Activated CD4-positive, alpha-beta memory T cell treated with anti-CD3 and anti-CD28 coated beads for 36 hours (primary cell): ENCODE measurements around the gene KIF3C. TPM values are rescaled to one million over a fixed set of nuclear protein-coding genes. Genes with fewer than 3 reads are reported as not detected.
"Not testable (repeated sequence)": the region's sequence is repeated elsewhere in the genome, so short reads cannot be mapped to it uniquely, and the experiment has no call there.

ENCODE experiments used
- CTCF ChIA-PET: fragments of 350-600 bp; sonication (Branson Sonifier 250); formaldehyde crosslinking; loops from one replicate; lab custom pipeline; 2021; ENCODE audit warnings: antibody characterized with exemption, inconsistent platforms; lab: Charles Lee
- POLR2A ChIA-PET: fragments of 350-600 bp; sonication (Branson Sonifier 250); formaldehyde crosslinking; loops from one replicate; lab custom pipeline; 2021; ENCODE audit warnings: antibody characterized with exemption; lab: Charles Lee
- DNase-seq: peaks from one replicate; pipeline ENCODE4 v3.0.0-alpha.2; 2020
- H3K27ac Mint-ChIP-seq: one replicate; pipeline ENCODE4 v1.8.0; 2021; ENCODE audit warnings: mixed read lengths
- H3K27me3 Mint-ChIP-seq: one replicate; pipeline ENCODE4 v1.8.0; 2021; ENCODE audit warnings: mixed read lengths
- H3K36me3 Mint-ChIP-seq: one replicate; pipeline ENCODE4 v1.8.0; 2021; ENCODE audit warnings: mixed read lengths
- H3K4me1 Mint-ChIP-seq: one replicate; pipeline ENCODE4 v1.8.0; 2021; ENCODE audit warnings: low read depth, mixed read lengths
- H3K4me3 Mint-ChIP-seq: one replicate; pipeline ENCODE4 v1.8.0; 2021; ENCODE audit warnings: mild to moderate bottlenecking, mixed read lengths
- H3K9me3 Mint-ChIP-seq: one replicate; pipeline ENCODE4 v1.8.0; 2021; ENCODE audit warnings: mixed read lengths
- intact Hi-C: fragments of 100-400 bp; cut with micrococcal nuclease; formaldehyde crosslinking; loops from one replicate; pipeline ENCODE4 v1.15.1; 2023
- total RNA-seq, 2 experiments: library from RNA; stranded (reverse); gene quantifications; one replicate each; pipeline ENCODE4 v1.2.3, GENCODE V29; 2021

KIF3C gene
- total RNA-seq, 2 experiments from 2014 or later: 5.3 to 5.4 TPM

DNA sequence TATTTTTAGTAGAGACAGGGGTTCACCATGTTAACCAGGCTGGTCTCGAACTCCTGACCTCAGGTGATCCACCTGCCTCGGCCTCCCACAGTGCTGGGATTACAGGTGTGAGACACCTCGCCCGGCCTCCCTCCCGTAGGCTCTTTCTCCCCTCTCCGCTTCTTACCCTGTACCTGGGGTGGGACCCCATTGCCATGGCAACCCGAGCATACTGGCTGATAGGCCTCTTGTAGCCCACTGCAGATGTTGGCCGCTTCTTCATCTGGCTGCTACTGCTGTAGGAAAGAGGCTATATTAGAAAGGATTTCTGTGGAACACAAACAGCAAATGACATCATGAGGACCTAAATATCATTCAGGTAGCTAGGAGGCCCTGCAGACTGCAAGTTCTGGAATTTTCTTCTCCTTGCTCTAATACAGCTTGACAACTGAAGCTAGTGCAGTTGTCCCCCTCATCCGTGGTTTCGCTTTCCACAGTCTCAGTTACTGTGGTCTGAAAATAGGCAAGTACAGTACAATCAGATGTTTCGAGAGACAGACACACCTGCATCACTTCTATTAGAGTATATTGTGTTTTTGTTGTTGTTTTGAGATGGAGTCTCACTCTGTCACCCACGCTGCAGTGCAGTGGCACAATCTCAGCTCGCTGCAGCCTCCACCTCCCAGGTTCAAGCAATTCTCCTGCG, 52.4 kb downstream of the KIF3C start:
- Mint-ChIP-seq H3K36me3 (peaks cover 3% of the 10 kb centered on the region), H3K27me3 (no peaks in the 10 kb centered on the region), H3K4me3 (no peak overlapping the region), H3K27ac (no peak overlapping the region), H3K9me3 (no peaks in the 10 kb centered on the region), H3K4me1 (peaks cover 11% of the 10 kb centered on the region)
- DNase-seq: no peak
- POLR2A ChIA-PET: no interaction called here
- intact Hi-C loops: no loop called here
- CTCF ChIA-PET: no interaction called here

DNA sequence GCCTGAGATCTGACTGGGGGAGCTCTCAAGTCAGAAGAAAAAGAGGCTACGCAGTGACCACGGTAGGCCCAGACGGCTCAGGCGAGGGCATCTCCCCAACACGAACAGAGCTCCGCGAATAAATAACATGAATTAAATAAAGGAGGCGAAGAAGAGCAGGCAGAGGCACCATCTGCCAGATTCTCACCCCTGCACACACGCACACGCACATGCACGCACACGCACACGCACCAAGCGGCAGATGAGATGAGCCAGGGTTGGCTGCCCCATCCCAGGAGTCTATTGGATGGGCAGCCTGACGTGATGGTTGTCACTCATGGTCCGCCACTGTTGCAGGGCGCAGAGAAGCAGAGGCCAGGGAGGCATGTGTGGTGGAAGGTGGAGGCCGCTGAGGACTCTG, 53.6 kb downstream of the KIF3C start:
- no peaks in the 10 kb centered on the region for H3K9me3 Mint-ChIP-seq
- intact Hi-C loops: no loop called here
- ChIA-PET POLR2A (no interaction called here), CTCF (no interaction called here)
- no peaks in the 10 kb centered on the region for H3K27me3 Mint-ChIP-seq
- peaks cover 11% of the 10 kb centered on the region for H3K4me1 Mint-ChIP-seq
- H3K36me3 Mint-ChIP-seq: peaks cover 3% of the 10 kb centered on the region
- no peak overlapping the region for H3K27ac Mint-ChIP-seq
- no peak for DNase-seq
- no peak overlapping the region for H3K4me3 Mint-ChIP-seq

- peak; percentile 45 for DNase-seq
- Mint-ChIP-seq H3K27ac (no peak overlapping the region), H3K4me1 (peaks cover 11% of the 10 kb centered on the region), H3K4me3 (no peak overlapping the region), H3K9me3 (no peaks in the 10 kb centered on the region), H3K27me3 (no peaks in the 10 kb centered on the region), H3K36me3 (peaks cover 3% of the 10 kb centered on the region)
- ChIA-PET POLR2A (no interaction called here), CTCF (no interaction called here)
- intact Hi-C loops: no loop called here
Measured at GRCh38 chr2:25926984-25927756, 55.1 kb downstream of the KIF3C start.

- no peaks in the 10 kb centered on the region for H3K9me3 Mint-ChIP-seq
- intact Hi-C loops: no loop called here
- no peak overlapping the region for H3K27ac Mint-ChIP-seq
- H3K4me3 Mint-ChIP-seq: no peak overlapping the region
- H3K27me3 Mint-ChIP-seq: no peaks in the 10 kb centered on the region
- no peaks in the 10 kb centered on the region for H3K36me3 Mint-ChIP-seq
- no peak for DNase-seq
- ChIA-PET CTCF (no interaction called here), POLR2A (no interaction called here)
- H3K4me1 Mint-ChIP-seq: peaks cover 8% of the 10 kb centered on the region
Measured at GRCh38 chr2:25922501-25922900, 59.8 kb downstream of the KIF3C start.

DNA sequence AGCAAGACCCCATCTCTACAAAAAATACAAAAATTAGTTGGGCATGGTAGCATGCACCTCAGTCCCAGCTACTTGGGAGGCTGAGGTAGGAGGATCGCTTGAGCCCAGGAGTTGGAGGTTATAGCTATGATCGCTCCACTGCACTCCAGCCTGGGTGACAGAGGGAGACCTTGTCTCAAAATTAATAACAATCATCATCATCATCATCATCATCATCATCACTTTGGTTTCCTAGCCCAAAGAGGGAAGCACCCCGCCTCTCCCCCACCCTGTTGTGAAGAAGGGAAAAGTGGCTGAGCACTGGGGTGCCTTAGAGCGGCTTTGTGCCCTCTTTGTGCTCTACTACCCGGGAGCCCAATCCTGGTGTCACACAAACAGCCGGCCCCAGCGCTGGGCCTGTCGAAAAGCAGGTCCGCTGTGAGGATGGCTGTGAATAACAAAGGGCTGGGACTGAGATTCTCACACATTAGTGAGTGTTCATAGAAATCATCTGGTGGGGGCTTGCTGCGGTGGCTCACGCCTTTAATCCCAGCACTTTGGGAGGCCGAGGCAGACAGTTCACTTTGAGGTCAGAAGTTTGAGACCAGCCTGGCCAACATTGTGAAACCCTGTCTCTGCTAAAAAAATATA, 61.4 kb downstream of the KIF3C start:
- no peaks in the 10 kb centered on the region for H3K36me3 Mint-ChIP-seq
- DNase-seq: no peak
- H3K9me3 Mint-ChIP-seq: no peaks in the 10 kb centered on the region
- intact Hi-C loops: no loop called here
- POLR2A ChIA-PET: no interaction called here
- H3K4me3 Mint-ChIP-seq: no peak overlapping the region
- H3K4me1 Mint-ChIP-seq: peaks cover 9% of the 10 kb centered on the region
- no peaks in the 10 kb centered on the region for H3K27me3 Mint-ChIP-seq
- CTCF ChIA-PET: interaction anchor here (0.5 kb wide), 1 partner anchor 337 kb away, joined by 3 read pairs; no protein-coding TSS in a partner anchor
- H3K27ac Mint-ChIP-seq: no peak overlapping the region

- no peak overlapping the region for H3K4me3 Mint-ChIP-seq
- no peak overlapping the region for H3K27ac Mint-ChIP-seq
- H3K4me1 Mint-ChIP-seq: peaks cover 11% of the 10 kb centered on the region
Measured at GRCh38 chr2:25920336-25920735, 62.0 kb downstream of the KIF3C start.

GRCh38 chr2:25917832-25918231, 64.5 kb downstream of the KIF3C start:
- no peak for DNase-seq
- CTCF ChIA-PET: no interaction called here
- POLR2A ChIA-PET: interaction anchor here (2.1 kb wide), 1 partner anchor 39 kb away, joined by 6 read pairs; the partner anchor contains the start of gene ASXL2
- Mint-ChIP-seq H3K36me3 (no peaks in the 10 kb centered on the region), H3K9me3 (no peaks in the 10 kb centered on the region), H3K4me1 (peaks cover 11% of the 10 kb centered on the region), H3K27me3 (no peaks in the 10 kb centered on the region), H3K27ac (no peak overlapping the region), H3K4me3 (no peak overlapping the region)
- intact Hi-C loops: no loop called here

More at GRCh38 chr2:25920336-25920735, 62.0 kb downstream of the KIF3C start:
- intact Hi-C loops: no loop called here
- no peaks in the 10 kb centered on the region for H3K27me3 Mint-ChIP-seq
- DNase-seq: no peak
- ChIA-PET CTCF (no interaction called here), POLR2A (no interaction called here)
- no peaks in the 10 kb centered on the region for H3K36me3 Mint-ChIP-seq
- no peaks in the 10 kb centered on the region for H3K9me3 Mint-ChIP-seq

DNA sequence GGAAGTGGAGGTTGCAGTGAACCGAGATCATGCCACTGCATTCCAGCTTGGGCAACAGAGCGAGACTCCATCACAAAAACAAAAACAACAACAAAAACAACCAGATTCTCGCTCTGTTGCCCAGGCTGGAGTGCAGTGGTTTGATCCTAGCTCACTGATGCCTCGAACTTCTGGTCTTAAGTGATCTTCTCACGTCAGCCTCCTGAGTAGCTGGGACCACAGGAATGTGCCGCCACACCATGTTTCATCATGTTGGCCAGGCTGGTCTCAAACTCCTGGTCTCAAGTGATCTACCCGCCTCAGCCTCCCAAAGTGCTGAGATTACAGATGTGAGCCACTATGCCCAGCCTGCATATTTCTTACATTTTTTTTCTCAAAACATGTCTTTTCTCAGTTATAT, 64.9 kb downstream of the KIF3C start:
- CTCF ChIA-PET, DNase-seq, H3K9me3 Mint-ChIP-seq, H3K4me3 Mint-ChIP-seq, H3K27me3 Mint-ChIP-seq, H3K36me3 Mint-ChIP-seq, intact Hi-C loops, H3K27ac Mint-ChIP-seq: not testable (repeated sequence)
- H3K4me1 Mint-ChIP-seq: peaks cover 11% of the 10 kb centered on the region
- POLR2A ChIA-PET: interaction anchor here (2.1 kb wide), 1 partner anchor 38 kb away, joined by 6 read pairs; the partner anchor contains the start of gene ASXL2

DNA sequence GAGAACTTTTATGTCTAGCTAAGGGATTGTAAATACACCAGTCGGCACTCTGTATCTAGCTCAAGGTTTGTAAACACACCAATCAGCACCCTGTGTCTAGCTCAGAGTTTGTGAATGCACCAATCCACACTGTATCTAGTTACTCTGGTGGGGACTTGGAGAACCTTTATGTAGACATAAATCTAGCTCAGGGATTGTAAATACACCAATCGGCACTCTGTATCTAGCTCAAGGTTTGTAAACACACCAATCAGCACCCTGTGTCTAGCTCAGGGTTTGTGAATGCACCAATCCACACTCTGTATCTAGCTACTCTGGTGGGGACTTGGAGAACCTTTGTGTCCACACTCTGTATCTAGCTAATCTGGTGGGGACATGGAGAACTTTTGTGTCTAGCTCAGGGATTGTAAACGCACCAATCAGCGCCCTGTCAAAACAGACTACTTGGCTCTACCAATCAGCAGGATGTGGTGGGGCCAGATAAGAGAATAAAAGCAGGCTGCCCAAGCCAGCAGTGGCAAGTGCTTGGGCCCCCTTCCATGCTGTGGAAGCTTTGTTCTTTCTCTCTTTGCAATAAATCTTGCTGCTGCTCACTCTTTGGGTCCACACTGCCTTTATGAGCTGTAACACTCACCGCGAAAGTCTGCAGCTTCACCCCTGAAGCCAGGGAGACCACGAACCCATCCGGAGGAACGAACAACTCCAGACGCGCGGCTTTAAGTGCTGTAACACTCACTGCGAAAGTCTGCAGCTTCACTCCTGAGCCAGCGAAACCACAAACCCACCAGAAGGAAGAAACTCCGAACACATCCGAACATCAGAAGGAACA, 66.1 kb downstream of the KIF3C start:
- peak; percentile 48 for DNase-seq
- CTCF ChIA-PET: interaction anchor here (0.6 to 1.3 kb wide), 3 partner anchors 34 to 631 kb away, joined by 4 to 6 read pairs (median 5); partner anchors contain the start of gene ASXL2
- POLR2A ChIA-PET: interaction anchor here (2.1 kb wide), 1 partner anchor 37 kb away, joined by 6 read pairs; the partner anchor contains the start of gene ASXL2
- H3K4me3 Mint-ChIP-seq: peak overlapping the region; percentile 66
- H3K36me3 Mint-ChIP-seq, H3K27me3 Mint-ChIP-seq, H3K27ac Mint-ChIP-seq, H3K9me3 Mint-ChIP-seq, intact Hi-C loops: not testable (repeated sequence)
- H3K4me1 Mint-ChIP-seq: peaks cover 11% of the 10 kb centered on the region

- CTCF ChIA-PET: interaction anchor here (1.3 kb wide), 1 partner anchor 35 kb away, joined by 4 read pairs; no protein-coding TSS in a partner anchor
- intact Hi-C loops, H3K36me3 Mint-ChIP-seq, H3K27me3 Mint-ChIP-seq, POLR2A ChIA-PET, DNase-seq, H3K4me3 Mint-ChIP-seq, H3K9me3 Mint-ChIP-seq, H3K27ac Mint-ChIP-seq: not testable (repeated sequence)
- H3K4me1 Mint-ChIP-seq: peaks cover 11% of the 10 kb centered on the region
Measured at GRCh38 chr2:25915411-25915810, 66.9 kb downstream of the KIF3C start.

GRCh38 chr2:25913696-25913973, 68.7 kb downstream of the KIF3C start:
- intact Hi-C loops, H3K36me3 Mint-ChIP-seq, POLR2A ChIA-PET, DNase-seq, H3K27ac Mint-ChIP-seq, CTCF ChIA-PET, H3K4me3 Mint-ChIP-seq, H3K27me3 Mint-ChIP-seq, H3K9me3 Mint-ChIP-seq: not testable (repeated sequence)
- peaks cover 11% of the 10 kb centered on the region for H3K4me1 Mint-ChIP-seq
